Esophagus muscularis mucosa (tissue), 4 donors: ENCODE results near the gene SHC2. TPM values are rescaled to one million over a fixed set of nuclear protein-coding genes. Genes with fewer than 3 reads are reported as not detected.
A peak's percentile ranks its signal among the peaks of the same experiment; 100 is the strongest.

Source experiments
- DNase-seq: peaks from one replicate; pipeline ENCODE4 v3.0.0-alpha.2; 2017; ENCODE audit errors: extremely low spot score
- H3K27ac ChIP-seq, 4 donors: fragments of 200-600 bp; sonication (generic); replicated peaks in 1 of 4; 1 replicate in 3 of 4; 2 replicates in 1 of 4; pipeline ENCODE4 v1.5.1; 2016 to 2019; ENCODE audit warnings: mild to moderate bottlenecking in 1 of 4
- H3K27me3 ChIP-seq, 4 donors: fragments of 200-600 bp; sonication (generic); one replicate each; pipeline versions ENCODE4 v1.5.1 to v1.6.0; 2016 to 2019
- H3K36me3 ChIP-seq, 4 donors: fragments of 200-600 bp; sonication (generic); one replicate each; pipeline ENCODE4 v1.5.1; 2016 to 2019
- H3K4me1 ChIP-seq, 4 donors: fragments of 200-600 bp; sonication (generic); one replicate each; pipeline ENCODE4 v1.5.1; 2016 to 2019
- H3K4me3 ChIP-seq, 4 donors: fragments of 200-600 bp; sonication (generic); 1 replicate in 2 of 4; 2 replicates in 2 of 4; pipeline ENCODE4 v1.5.1; 2016 to 2019; ENCODE audit warnings: mild to moderate bottlenecking in 4 of 4, moderate library complexity in 1 of 4
- H3K9me3 ChIP-seq, 4 donors: fragments of 200-600 bp; sonication (generic); 1 replicate in 3 of 4; 2 replicates in 1 of 4; pipeline ENCODE4 v1.5.1; 2016 to 2019
- CTCF ChIP-seq, 3 experiments: fragments of 200-600 bp in 2 of 3; fragments of 450-650 bp in 1 of 3; sonication (generic) in 2 of 3; IDR thresholded peaks; one replicate each; pipeline ENCODE4 v1.5.1; 2017 to 2019; ENCODE audit warnings: antibody characterized with exemption in 3 of 3, mild to moderate bottlenecking in 2 of 3, moderate library complexity in 1 of 3
- EP300 ChIP-seq: sonication (generic); formaldehyde crosslinking; IDR thresholded peaks from one replicate; pipeline ENCODE4 v1.6.1; 2017; ENCODE audit warnings: antibody characterized with exemption
- POLR2A ChIP-seq: fragments of 450-650 bp; IDR thresholded peaks from one replicate; pipeline ENCODE4 v1.6.1; 2017; ENCODE audit warnings: antibody characterized with exemption, moderate library complexity, mild to moderate bottlenecking, low read depth
- POLR2AphosphoS5 ChIP-seq, 2 donors: sonication (generic); formaldehyde crosslinking; IDR thresholded peaks; one replicate each; pipeline ENCODE4 v1.6.1; 2017; ENCODE audit warnings: antibody characterized with exemption in 2 of 2
- WGBS: methylation state at CpG from one replicate; pipeline ENCODE4 v1.1.5; 2018; 5-methylcytosine and 5-hydroxymethylcytosine counted together
- intact Hi-C: fragments of 100-400 bp; cut with DNase I; formaldehyde crosslinking; loops from one replicate; pipeline ENCODE4 v1.15.1; 2023
- total RNA-seq, 4 donors: library from RNA; depleted of rRNA; stranded (reverse); fragments of >200 nt; gene quantifications; one replicate each; pipeline versions ENCODE4 v1.1.0 to v1.2.1, GENCODE V29; 2016

Gene SHC2
- total RNA-seq, 4 donors from 2014 or later = 11.2 to 35.6 (median 18.7) TPM

- DNase-seq = no peak
- Histone ChIP-seq H3K27ac (no peak overlapping the region), H3K9me3 (no peaks in the 10 kb centered on the region), H3K4me3 (no peak overlapping the region), H3K4me1 (peaks cover 18 to 35% (median 27%) of the 10 kb centered on the region in 4 donors), H3K27me3 (peaks cover 0 to 70% (median 38%) of the 10 kb centered on the region in 4 donors), H3K36me3 (no peaks in the 10 kb centered on the region)
- no peak for TF ChIP-seq POLR2A
- no peak for TF ChIP-seq CTCF (IDR thresholded peaks at IDR 0.05)
- TF ChIP-seq EP300 = no peak
- TF ChIP-seq POLR2AphosphoS5 (IDR thresholded peaks at IDR 0.05) = no peak
- 64% methylated on average over 14 of the region's 21 CpGs for WGBS
- intact Hi-C loops = no loop called here
These were observed 50.5 kb downstream of the SHC2 start for GRCh38 chr19:410243-410781.

- peak overlapping the region; percentile 52 to 66 (median 54) for H3K4me3 ChIP-seq
- WGBS = 6% methylated on average over 23 of the region's 23 CpGs
- intact Hi-C loops = no loop called here
- peaks cover 0 to 75% (median 39%) of the 10 kb centered on the region in 4 donors for H3K27me3 ChIP-seq
- H3K36me3 ChIP-seq = no peaks in the 10 kb centered on the region
- DNase-seq = no peak
- no peaks in the 10 kb centered on the region for H3K9me3 ChIP-seq
- peaks cover 18 to 35% (median 27%) of the 10 kb centered on the region in 4 donors for H3K4me1 ChIP-seq
- H3K27ac ChIP-seq = no peak overlapping the region
- TF ChIP-seq CTCF (IDR thresholded peaks at IDR 0.05) = no peak
- no peak for TF ChIP-seq POLR2A
- no peak for TF ChIP-seq POLR2AphosphoS5 (IDR thresholded peaks at IDR 0.05)
- TF ChIP-seq EP300 = no peak
These were observed 51.2 kb downstream of the SHC2 start for GRCh38 chr19:409516-410242.

GRCh38 chr19:408902-409515 lies 51.8 kb downstream of the SHC2 start, which contains the start of gene C2CD4C:
C2CD4C (minus strand) TSS chr19:409147; CDS start chr19:408361, 786 bp downstream.
- TF ChIP-seq EP300 = no peak
- no peak for TF ChIP-seq POLR2AphosphoS5 (IDR thresholded peaks at IDR 0.05)
- no peak for TF ChIP-seq POLR2A
- TF ChIP-seq CTCF (IDR thresholded peaks at IDR 0.05) = no peak
- H3K27me3 ChIP-seq = peaks cover 0 to 75% (median 39%) of the 10 kb centered on the region in 4 donors
- WGBS = 3% methylated on average over 14 of the region's 80 CpGs
- no peaks in the 10 kb centered on the region for H3K9me3 ChIP-seq
- peak within 1 kb of the TSS; percentile 52 to 66 (median 54) for H3K4me3 ChIP-seq
- no peak for DNase-seq
- no peak within 1 kb of the TSS for H3K27ac ChIP-seq
- intact Hi-C loops = no loop called here
- peaks cover 18 to 35% (median 27%) of the 10 kb centered on the region in 4 donors for H3K4me1 ChIP-seq
- no peaks in the 10 kb centered on the region for H3K36me3 ChIP-seq

GRCh38 chr19:408441-408901 lies 52.4 kb downstream of the SHC2 start:
- Histone ChIP-seq H3K9me3 (no peaks in the 10 kb centered on the region), H3K27me3 (peaks cover 0 to 80% (median 39%) of the 10 kb centered on the region in 4 donors), H3K27ac (no peak overlapping the region), H3K4me3 (peak overlapping the region; percentile 52 to 66 (median 54)), H3K36me3 (no peaks in the 10 kb centered on the region), H3K4me1 (peaks cover 18 to 35% (median 27%) of the 10 kb centered on the region in 4 donors)
- TF ChIP-seq POLR2A = no peak
- TF ChIP-seq CTCF (IDR thresholded peaks at IDR 0.05) = no peak
- intact Hi-C loops = no loop called here
- DNase-seq = no peak
- WGBS = 0% methylated on average over 28 of the region's 30 CpGs
